KMS-11 (cell line): Measurements from ENCODE around the gene MAGI2.

Source experiments
- H2AFZ ChIP-seq: fragments of 200-600 bp; sonication (generic); 2 replicates; pipeline ENCODE4 v1.6.1; 2016; ENCODE audit warnings: antibody characterized with exemption, mixed run types, low read depth
- H3K27ac ChIP-seq: fragments of 200-600 bp; sonication (generic); 2 replicates; pipeline ENCODE4 v1.6.1; 2016; ENCODE audit warnings: mild to moderate bottlenecking, mixed run types
- H3K27me3 ChIP-seq: fragments of 200-600 bp; sonication (generic); 2 replicates; pipeline ENCODE4 v1.6.1; 2017; ENCODE audit warnings: mild to moderate bottlenecking, low read depth, mixed run types, moderate library complexity; ENCODE audit not compliant: insufficient read depth
- H3K36me3 ChIP-seq: fragments of 200-600 bp; sonication (generic); 2 replicates; pipeline ENCODE4 v1.6.1; 2017; ENCODE audit warnings: mild to moderate bottlenecking, mixed run types; ENCODE audit not compliant: insufficient read depth
- H3K4me1 ChIP-seq: fragments of 200-600 bp; sonication (generic); 2 replicates; pipeline ENCODE4 v1.6.1; 2016; ENCODE audit warnings: mild to moderate bottlenecking, low read depth, mixed run types; ENCODE audit not compliant: poor library complexity, severe bottlenecking
- H3K4me2 ChIP-seq: fragments of 200-600 bp; sonication (generic); 2 replicates; pipeline ENCODE4 v1.7.0; 2016; ENCODE audit warnings: mild to moderate bottlenecking, mixed run types
- H3K4me3 ChIP-seq: fragments of 200-600 bp; sonication (generic); IDR thresholded peaks from 2 replicates; pipeline ENCODE4 v1.6.1; 2017; ENCODE audit warnings: low read depth, low read length, mixed read lengths; ENCODE audit not compliant: insufficient read depth
- H3K79me2 ChIP-seq: fragments of 200-600 bp; sonication (generic); 2 replicates; pipeline ENCODE4 v1.6.1; 2016; ENCODE audit warnings: low read depth, mixed run types; ENCODE audit not compliant: insufficient read depth
- H3K9ac ChIP-seq: fragments of 200-600 bp; sonication (generic); 2 replicates; pipeline ENCODE4 v1.6.1; 2016; ENCODE audit warnings: mild to moderate bottlenecking, mixed run types
- H4K20me1 ChIP-seq: fragments of 200-600 bp; sonication (generic); 2 replicates; pipeline ENCODE4 v1.6.1; 2016; ENCODE audit warnings: mild to moderate bottlenecking, mixed run types; ENCODE audit not compliant: insufficient read depth
- TF ChIP-seq, protein P1 (sequence below): fragments of 200-600 bp; sonication (generic); conservative IDR thresholded peaks from 2 replicates; pipeline ENCODE4 v1.6.1; 2017; ENCODE audit warnings: low read depth, mild to moderate bottlenecking, antibody characterized with exemption, low read length, moderate library complexity, mixed read lengths

The MAGI2 gene

DNA sequence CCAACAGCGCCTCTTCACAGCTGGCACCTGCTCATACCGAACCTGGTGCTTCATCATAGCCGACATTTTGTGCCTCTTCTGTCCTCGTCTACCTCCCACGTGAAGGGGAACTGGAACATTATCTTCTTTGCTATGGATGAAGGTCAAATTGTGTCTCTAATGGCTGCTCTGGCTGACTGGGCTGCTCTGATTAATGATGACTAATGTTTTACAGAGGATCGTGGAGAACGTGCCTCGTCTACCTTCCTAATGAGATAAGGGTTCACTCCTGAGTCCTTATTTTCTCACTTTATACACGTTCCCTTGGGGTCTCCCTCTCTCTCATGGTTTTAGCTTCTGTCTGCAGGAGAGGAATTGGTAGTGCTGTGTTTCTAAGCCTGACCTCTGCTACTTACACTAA lies 1234.6 kb downstream of the MAGI2 start:
- no peak overlapping the region for H3K4me2 ChIP-seq
- no peaks in the 10 kb centered on the region for H3K79me2 ChIP-seq
- TF ChIP-seq, protein P1, sequence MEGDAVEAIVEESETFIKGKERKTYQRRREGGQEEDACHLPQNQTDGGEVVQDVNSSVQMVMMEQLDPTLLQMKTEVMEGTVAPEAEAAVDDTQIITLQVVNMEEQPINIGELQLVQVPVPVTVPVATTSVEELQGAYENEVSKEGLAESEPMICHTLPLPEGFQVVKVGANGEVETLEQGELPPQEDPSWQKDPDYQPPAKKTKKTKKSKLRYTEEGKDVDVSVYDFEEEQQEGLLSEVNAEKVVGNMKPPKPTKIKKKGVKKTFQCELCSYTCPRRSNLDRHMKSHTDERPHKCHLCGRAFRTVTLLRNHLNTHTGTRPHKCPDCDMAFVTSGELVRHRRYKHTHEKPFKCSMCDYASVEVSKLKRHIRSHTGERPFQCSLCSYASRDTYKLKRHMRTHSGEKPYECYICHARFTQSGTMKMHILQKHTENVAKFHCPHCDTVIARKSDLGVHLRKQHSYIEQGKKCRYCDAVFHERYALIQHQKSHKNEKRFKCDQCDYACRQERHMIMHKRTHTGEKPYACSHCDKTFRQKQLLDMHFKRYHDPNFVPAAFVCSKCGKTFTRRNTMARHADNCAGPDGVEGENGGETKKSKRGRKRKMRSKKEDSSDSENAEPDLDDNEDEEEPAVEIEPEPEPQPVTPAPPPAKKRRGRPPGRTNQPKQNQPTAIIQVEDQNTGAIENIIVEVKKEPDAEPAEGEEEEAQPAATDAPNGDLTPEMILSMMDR = no peak
- H4K20me1 ChIP-seq = no peaks in the 10 kb centered on the region
- H2AFZ ChIP-seq = no peak overlapping the region
- no peak overlapping the region for H3K27ac ChIP-seq
- no peak overlapping the region for H3K4me3 ChIP-seq
- no peaks in the 10 kb centered on the region for H3K4me1 ChIP-seq
- H3K27me3 ChIP-seq = no peaks in the 10 kb centered on the region
- no peaks in the 10 kb centered on the region for H3K36me3 ChIP-seq
- no peak overlapping the region for H3K9ac ChIP-seq

DNA sequence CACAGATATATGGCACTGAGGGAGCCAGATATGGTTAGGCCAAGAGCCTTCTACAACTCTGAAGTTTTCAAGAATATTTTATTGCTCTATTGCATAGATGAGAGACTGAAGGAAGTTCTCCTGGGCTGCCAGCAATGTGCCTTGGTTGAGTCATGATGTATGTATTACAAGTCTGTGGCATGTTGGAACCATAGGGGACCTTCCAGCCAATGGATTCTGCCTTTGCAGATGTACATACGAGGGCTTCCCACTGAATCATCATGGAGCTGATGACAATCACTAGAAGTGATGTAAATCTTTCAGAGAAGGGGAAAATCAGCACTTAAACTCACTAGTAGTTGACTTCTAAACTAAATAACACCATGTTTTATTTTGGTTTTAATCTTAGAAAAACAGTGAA lies 1235.4 kb downstream of the MAGI2 start:
- Histone ChIP-seq H3K4me3 (no peak overlapping the region), H2AFZ (no peak overlapping the region), H3K4me2 (no peak overlapping the region), H4K20me1 (no peaks in the 10 kb centered on the region), H3K4me1 (no peaks in the 10 kb centered on the region), H3K36me3 (no peaks in the 10 kb centered on the region), H3K27ac (no peak overlapping the region), H3K27me3 (no peaks in the 10 kb centered on the region), H3K79me2 (no peaks in the 10 kb centered on the region), H3K9ac (no peak overlapping the region)
- TF ChIP-seq, protein P1 = no peak

DNA sequence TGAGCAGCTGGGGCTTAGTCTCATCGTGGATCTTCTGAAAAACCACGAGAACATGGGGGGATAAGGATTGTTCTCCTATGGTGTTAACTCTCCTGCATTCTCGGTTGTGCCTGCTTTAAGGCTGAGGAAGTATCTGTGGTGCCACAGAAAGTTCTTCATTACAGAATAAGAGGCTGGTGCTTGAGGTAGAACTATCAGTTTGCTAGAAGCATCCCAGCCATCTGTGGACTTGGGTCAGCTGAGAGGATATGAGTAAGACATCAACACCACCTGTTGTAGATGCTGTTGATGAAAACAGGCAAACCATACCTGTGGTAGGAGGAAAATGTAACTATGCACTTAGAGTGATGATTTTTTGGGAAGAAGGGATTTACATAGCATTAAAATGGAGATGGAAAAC lies 1238.3 kb downstream of the MAGI2 start:
- Histone ChIP-seq H3K4me2 (no peak overlapping the region), H3K27ac (no peak overlapping the region), H3K4me1 (no peaks in the 10 kb centered on the region), H3K9ac (no peak overlapping the region), H3K79me2 (no peaks in the 10 kb centered on the region), H2AFZ (no peak overlapping the region), H3K4me3 (no peak overlapping the region), H3K36me3 (no peaks in the 10 kb centered on the region), H4K20me1 (no peaks in the 10 kb centered on the region), H3K27me3 (no peaks in the 10 kb centered on the region)
- TF ChIP-seq, protein P1 = no peak

DNA sequence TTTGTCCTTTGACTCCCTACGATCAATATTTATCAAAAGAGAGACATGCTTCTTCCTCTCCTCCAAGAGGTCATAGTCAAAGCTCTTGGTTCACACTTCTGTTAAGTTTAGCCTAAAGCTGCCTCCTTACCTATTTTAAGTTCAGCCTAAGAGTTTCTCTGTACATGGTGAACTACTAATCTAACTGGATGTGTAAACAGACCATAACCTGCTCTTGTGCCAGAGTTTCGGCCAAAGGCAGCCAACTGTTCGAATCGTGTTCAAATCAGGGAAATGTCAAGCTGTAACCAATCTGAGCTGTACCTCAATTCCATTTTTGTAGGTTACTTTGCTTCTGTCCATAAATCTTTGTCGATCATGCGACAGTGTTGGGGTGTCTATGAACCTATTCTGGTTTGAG lies 1240.1 kb downstream of the MAGI2 start:
- H3K9ac ChIP-seq = no peak overlapping the region
- no peaks in the 10 kb centered on the region for H3K4me1 ChIP-seq
- TF ChIP-seq, protein P1 = no peak
- no peaks in the 10 kb centered on the region for H4K20me1 ChIP-seq
- H3K4me2 ChIP-seq = no peak overlapping the region
- no peaks in the 10 kb centered on the region for H3K79me2 ChIP-seq
- no peaks in the 10 kb centered on the region for H3K36me3 ChIP-seq
- no peaks in the 10 kb centered on the region for H3K27me3 ChIP-seq
- no peak overlapping the region for H3K27ac ChIP-seq
- H2AFZ ChIP-seq = no peak overlapping the region
- no peak overlapping the region for H3K4me3 ChIP-seq
